22Rv1 (cell line): ENCODE results near the gene TNS1.
"Not testable (repeated sequence)": the region's sequence is repeated elsewhere in the genome, so short reads cannot be mapped to it uniquely, and the experiment has no call there.

ENCODE experiments used
- H3K27ac ChIP-seq: fragments of 450-650 bp; 2 replicates; pipeline ENCODE4 v1.5.1; 2017
- ZFX ChIP-seq: fragments of 450-650 bp; IDR thresholded peaks from 2 replicates; pipeline ENCODE4 v1.6.1; 2017; ENCODE audit warnings: antibody characterized with exemption, borderline replicate concordance
- TF ChIP-seq, protein P1 (sequence below): fragments of 450-650 bp; IDR thresholded peaks from 2 replicates; pipeline ENCODE4 v1.5.1; 2017; ENCODE audit warnings: mild to moderate bottlenecking

TNS1 gene

DNA sequence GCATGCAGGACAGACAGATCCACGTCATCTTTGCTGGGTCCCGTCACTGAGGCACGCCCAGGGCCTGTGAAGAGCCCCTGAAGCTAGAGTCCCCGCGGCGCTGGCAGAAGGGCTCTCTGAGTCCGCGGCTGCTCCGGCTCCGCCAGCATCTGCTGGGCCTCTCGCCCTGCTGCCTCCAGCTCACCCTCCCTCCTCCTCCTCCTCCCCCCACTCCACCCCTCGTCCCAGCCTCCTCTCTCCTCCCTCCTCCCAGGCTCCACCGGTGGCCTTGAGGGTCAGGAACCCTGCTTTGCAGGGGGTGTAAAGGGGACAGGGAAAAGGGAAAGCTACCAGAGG lies at the start of gene TNS1:
Gene TNS1 (minus strand): TSS at position 151 of the 336 bp plus-strand sequence. CDS start 123 bp downstream, at position 28.
- TF ChIP-seq, protein P1, sequence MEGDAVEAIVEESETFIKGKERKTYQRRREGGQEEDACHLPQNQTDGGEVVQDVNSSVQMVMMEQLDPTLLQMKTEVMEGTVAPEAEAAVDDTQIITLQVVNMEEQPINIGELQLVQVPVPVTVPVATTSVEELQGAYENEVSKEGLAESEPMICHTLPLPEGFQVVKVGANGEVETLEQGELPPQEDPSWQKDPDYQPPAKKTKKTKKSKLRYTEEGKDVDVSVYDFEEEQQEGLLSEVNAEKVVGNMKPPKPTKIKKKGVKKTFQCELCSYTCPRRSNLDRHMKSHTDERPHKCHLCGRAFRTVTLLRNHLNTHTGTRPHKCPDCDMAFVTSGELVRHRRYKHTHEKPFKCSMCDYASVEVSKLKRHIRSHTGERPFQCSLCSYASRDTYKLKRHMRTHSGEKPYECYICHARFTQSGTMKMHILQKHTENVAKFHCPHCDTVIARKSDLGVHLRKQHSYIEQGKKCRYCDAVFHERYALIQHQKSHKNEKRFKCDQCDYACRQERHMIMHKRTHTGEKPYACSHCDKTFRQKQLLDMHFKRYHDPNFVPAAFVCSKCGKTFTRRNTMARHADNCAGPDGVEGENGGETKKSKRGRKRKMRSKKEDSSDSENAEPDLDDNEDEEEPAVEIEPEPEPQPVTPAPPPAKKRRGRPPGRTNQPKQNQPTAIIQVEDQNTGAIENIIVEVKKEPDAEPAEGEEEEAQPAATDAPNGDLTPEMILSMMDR: no peak
- TF ChIP-seq ZFX: no peak
- no peak within 1 kb of the TSS for H3K27ac ChIP-seq

DNA sequence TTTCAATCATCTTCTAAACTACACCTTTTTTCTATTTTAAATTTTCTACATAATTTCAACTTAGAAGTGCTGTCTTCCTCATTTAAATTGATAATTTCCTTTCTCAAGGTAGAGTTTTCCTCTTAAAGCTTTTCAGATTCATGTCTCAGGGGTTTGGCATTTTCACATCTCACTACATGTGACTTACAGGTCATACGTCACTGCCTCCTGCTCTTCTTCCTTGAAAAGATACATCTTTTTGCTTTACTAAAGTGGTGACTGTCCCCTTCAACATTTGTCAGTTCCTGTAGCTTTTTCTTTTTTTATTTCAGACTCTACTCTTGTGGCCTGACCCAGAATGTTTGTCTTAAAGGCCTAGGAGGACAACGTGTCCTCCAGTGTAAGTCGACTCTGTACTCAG lies 49.1 kb upstream of the TNS1 start:
- H3K27ac ChIP-seq: no peak overlapping the region
- no peak for TF ChIP-seq ZFX
- TF ChIP-seq, protein P1: no peak

DNA sequence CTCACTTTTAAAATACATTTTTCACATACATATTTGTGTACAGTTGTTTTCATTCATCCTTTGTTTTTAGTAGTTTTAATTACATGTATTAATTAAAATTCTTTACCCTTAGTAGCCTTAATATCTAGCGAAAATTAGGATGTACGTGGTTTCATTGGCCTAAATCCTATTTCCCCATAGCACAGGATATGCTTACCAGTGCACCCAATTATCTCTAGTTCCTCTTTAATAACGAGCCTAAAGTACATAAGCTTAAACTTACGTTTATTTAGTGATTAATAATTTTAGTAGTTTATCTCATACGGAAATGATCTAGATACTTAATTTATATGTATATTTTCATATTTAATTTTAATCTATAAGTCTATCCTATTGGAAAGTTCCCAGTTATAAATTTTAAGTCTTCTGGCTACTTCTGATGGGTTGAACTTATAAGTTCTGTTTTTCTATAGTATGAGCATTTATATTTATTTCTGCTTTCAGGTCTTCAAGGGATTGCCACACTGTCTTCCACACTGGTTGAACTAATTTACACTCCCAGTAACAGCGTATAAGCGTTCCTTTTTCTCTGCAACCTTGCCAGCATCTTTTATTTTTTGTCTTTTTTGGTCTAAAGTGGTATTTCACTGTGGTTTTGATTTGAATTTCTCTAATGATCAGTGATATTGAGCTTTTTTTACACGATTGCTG lies 44.9 kb upstream of the TNS1 start:
- no peak overlapping the region for H3K27ac ChIP-seq
- no peak for TF ChIP-seq ZFX
- TF ChIP-seq, protein P1: no peak

DNA sequence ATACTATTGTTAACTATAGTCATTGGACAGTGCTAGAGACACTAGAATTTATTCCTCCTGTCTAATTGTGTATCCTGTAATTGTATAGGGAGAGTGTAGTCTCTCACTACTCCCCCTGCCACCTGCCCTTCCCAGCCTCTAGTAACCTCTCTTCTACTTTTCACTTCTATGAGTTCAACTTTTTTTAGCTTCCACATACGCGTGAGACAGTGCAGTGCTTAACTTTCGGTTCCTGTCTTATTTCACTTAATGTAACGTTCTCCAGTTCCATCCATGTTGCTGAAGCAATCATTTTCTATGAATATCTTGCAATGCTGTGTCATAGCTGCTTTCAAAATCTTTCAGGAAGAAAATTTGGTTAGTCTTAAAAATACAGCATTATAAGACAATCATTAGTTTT lies 43.4 kb upstream of the TNS1 start:
- H3K27ac ChIP-seq: no peak overlapping the region
- TF ChIP-seq ZFX: no peak
- TF ChIP-seq, protein P1: no peak

DNA sequence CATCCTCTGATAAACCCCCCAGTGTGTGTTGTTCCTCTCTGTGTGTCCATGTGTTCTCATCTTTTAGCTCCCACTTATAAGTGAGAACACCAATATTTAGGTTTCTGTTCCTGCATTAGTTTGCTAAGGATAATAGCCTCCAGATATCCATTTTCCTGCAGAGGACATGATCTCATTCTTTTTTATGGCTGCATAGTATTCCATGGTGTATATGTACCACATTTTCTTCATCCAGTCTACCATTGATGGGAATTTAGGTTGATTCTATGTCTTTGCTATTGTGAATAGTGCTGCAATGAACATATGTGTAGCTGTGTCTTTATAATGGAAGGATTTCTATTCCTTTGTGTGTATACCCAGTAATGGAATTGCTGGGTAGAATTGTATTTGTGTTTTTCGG lies 41.8 kb upstream of the TNS1 start:
- not testable (repeated sequence) for H3K27ac ChIP-seq

DNA sequence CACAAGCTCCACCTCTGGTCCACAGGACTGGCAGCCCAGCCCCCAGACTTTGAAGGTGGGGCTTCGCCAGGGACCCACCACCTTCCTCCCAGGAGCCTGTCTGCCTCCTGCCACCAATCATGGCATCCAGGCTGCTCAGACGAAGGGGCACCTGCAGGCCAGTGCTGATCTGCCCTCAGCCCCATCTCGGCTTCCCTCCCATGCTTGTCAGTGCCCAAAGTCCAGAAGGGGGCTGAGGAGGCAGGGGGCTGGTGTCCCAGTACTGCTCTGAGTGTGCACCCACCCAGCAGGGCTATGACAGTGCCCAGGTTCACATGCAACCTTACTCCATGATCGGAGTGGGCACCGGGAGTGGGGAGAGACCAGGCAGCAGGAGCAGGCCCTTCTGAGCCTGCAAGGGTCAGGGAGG lies 40.9 kb upstream of the TNS1 start:
- H3K27ac ChIP-seq: no peak overlapping the region
- TF ChIP-seq ZFX: no peak

DNA sequence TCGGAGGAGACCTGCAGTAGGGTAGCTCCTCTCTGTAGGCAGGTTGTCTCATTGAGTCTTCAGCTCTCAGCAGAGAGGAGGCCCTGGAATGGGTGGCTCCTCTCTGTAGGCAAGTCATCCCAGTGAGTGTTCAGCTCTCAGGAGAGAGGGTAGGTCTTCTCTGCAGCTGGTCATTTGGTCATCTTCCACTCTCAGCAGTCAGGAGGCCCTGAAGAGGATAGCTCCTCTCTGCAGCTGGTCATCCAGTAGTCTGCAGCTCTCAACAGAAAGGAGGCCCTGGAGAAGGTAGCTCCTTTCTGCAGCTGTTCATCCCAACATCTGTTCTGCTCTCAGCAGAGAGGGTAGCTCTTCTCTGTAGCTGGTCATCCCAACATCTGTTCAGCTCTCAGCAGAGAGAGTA lies 40.3 kb upstream of the TNS1 start:
- TF ChIP-seq ZFX: no peak
- TF ChIP-seq, protein P1: no peak
- no peak overlapping the region for H3K27ac ChIP-seq

DNA sequence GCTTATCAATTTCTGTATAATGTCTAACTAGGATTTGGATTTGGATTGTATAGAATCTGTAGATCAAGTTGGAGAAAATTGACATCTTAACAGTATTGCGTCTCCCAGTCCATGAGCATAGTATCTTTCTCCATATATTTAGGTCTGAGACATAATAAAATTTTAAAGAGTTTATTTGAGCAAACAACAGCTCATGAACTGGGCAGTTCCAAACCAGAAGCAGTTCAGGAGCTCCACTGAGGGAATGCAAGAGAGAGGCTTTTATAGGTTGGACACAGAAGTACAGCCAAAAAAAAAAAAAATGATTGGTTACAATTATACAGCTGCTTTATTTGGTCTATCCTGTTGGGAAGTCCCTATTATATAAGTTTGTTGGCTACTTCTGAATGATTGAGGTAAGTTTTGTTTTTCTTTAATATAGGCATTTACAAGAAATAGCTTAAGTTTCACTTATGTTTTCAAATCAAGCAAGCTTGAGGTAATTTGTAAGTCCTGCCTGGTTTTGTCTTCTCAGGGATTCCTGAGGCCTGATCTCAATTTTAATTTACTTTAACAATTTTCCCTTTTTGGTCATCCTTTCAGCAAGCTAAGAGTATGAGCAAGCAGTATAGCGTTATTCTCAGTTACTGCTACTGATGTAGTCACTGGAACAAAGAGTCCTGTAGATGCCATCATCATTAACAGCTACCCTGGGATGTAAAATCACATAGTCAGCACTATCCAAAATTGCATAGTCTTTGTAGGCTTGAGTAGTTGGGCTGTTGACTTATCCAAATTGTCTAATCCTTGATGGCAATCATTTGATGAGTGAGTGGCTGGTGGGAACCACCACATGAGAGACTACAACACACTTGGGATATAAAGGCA lies 38.7 kb upstream of the TNS1 start:
- no peak overlapping the region for H3K27ac ChIP-seq
- TF ChIP-seq, protein P1: no peak
- TF ChIP-seq ZFX: no peak
